SU-DHL-6 (cell line): ENCODE measurements around the gene PLD3.

Experiments
- H2AFZ ChIP-seq: fragments of 200-600 bp; sonication (generic); 2 replicates; pipeline ENCODE4 v1.6.1; 2014; ENCODE audit warnings: low read depth, mild to moderate bottlenecking, moderate library complexity, mixed read lengths, antibody characterized with exemption, low read length; ENCODE audit not compliant: severe bottlenecking
- H3F3A ChIP-seq: fragments of 200-600 bp; shearing (Covaris generic); 2 replicates; pipeline ENCODE4 v1.6.0; 2016; ENCODE audit warnings: antibody characterized with exemption, mild to moderate bottlenecking; ENCODE audit not compliant: insufficient read depth
- H3K27ac ChIP-seq: fragments of 200-600 bp; sonication (generic); 2 replicates; pipeline ENCODE4 v1.5.1; 2016; ENCODE audit warnings: low read depth, mild to moderate bottlenecking, low read length, moderate library complexity, mixed read lengths
- H3K27me3 ChIP-seq: fragments of 200-600 bp; sonication (generic), shearing (Covaris generic); 2 replicates; pipeline ENCODE4 v1.6.0; 2014; ENCODE audit warnings: mild to moderate bottlenecking, low read length
- H3K36me3 ChIP-seq: fragments of 200-600 bp; sonication (generic); 2 replicates; pipeline ENCODE4 v1.6.1; 2014; ENCODE audit warnings: mild to moderate bottlenecking, low read length, mixed read lengths
- H3K4me2 ChIP-seq: fragments of 300-600, 200-600 bp; shearing (Covaris generic), sonication (generic); 2 replicates; pipeline ENCODE4 v1.6.0; 2014; ENCODE audit warnings: low read length, low read depth, mild to moderate bottlenecking; ENCODE audit not compliant: poor library complexity, severe bottlenecking
- H3K4me3 ChIP-seq: fragments of 200-600 bp; sonication (generic); 2 replicates; pipeline ENCODE4 v1.5.1; 2014; ENCODE audit warnings: antibody characterized with exemption, low read length, mild to moderate bottlenecking, mixed read lengths; ENCODE audit not compliant: insufficient read depth, poor library complexity, severe bottlenecking
- H3K79me2 ChIP-seq: fragments of 200-600 bp; sonication (generic); 2 replicates; pipeline ENCODE4 v1.6.1; 2014; ENCODE audit warnings: mild to moderate bottlenecking, low read length, moderate library complexity; ENCODE audit not compliant: insufficient read depth
- H3K9ac ChIP-seq: fragments of 200-600 bp; sonication (generic); 2 replicates; pipeline ENCODE4 v1.7.0; 2014; ENCODE audit warnings: mild to moderate bottlenecking, low read length
- H3K9me2 ChIP-seq: fragments of 200-600 bp; sonication (generic); replicated peaks from 2 replicates; pipeline ENCODE4 v1.6.1; 2014; ENCODE audit warnings: low read length; ENCODE audit not compliant: insufficient read depth
- H3K9me3 ChIP-seq: fragments of 200-600 bp; sonication (generic); 2 replicates; pipeline ENCODE4 v1.6.1; 2014; ENCODE audit warnings: low read length, mixed read lengths; ENCODE audit not compliant: insufficient read depth
- H4K20me1 ChIP-seq: fragments of 200-600 bp; sonication (generic); 2 replicates; pipeline ENCODE4 v1.6.1; 2014; ENCODE audit warnings: low read depth, mild to moderate bottlenecking, antibody characterized with exemption, low read length, moderate library complexity, mixed read lengths
- CTCF ChIP-seq: fragments of 200-600 bp; sonication (generic); IDR thresholded peaks from one replicate; pipeline ENCODE4 v1.5.1; 2017; ENCODE audit warnings: antibody characterized with exemption, mild to moderate bottlenecking, low read length, moderate library complexity; ENCODE audit not compliant: insufficient read depth, poor library complexity, severe bottlenecking
- EZH2phosphoT487 ChIP-seq: fragments of 200-600 bp; sonication (generic), shearing (Covaris generic); conservative IDR thresholded peaks from 2 replicates; pipeline ENCODE4 v1.6.1; 2018; ENCODE audit warnings: mild to moderate bottlenecking, antibody characterized with exemption, low read length, moderate library complexity, mixed read lengths

Gene PLD3

GRCh38 chr19:40421993-40422747 lies 73.7 kb downstream of the PLD3 start:
- no peaks in the 10 kb centered on the region for H3K9me3 ChIP-seq
- no peaks in the 10 kb centered on the region for H3K36me3 ChIP-seq
- no peak overlapping the region for H2AFZ ChIP-seq
- H3K27ac ChIP-seq = no peak overlapping the region
- H3K27me3 ChIP-seq = no peaks in the 10 kb centered on the region
- no peak overlapping the region for H3K4me3 ChIP-seq
- no peaks in the 10 kb centered on the region for H4K20me1 ChIP-seq
- no peak overlapping the region for H3K9ac ChIP-seq
- no peaks in the 10 kb centered on the region for H3K9me2 ChIP-seq
- peaks cover 8% of the 10 kb centered on the region; the same call in 1 of the 2 replicates for H3F3A ChIP-seq
- H3K79me2 ChIP-seq = no peaks in the 10 kb centered on the region
- TF ChIP-seq EZH2phosphoT487 (no peak), CTCF (no peak)
- no peak overlapping the region for H3K4me2 ChIP-seq

- Histone ChIP-seq H3K9me3 (no peaks in the 10 kb centered on the region), H2AFZ (no peak overlapping the region), H3K36me3 (no peaks in the 10 kb centered on the region), H3K9me2 (no peaks in the 10 kb centered on the region), H3K4me3 (no peak overlapping the region), H4K20me1 (no peaks in the 10 kb centered on the region), H3K27me3 (no peaks in the 10 kb centered on the region), H3K27ac (no peak overlapping the region), H3F3A (peaks cover 8% of the 10 kb centered on the region; the same call in 1 of the 2 replicates), H3K4me2 (no peak overlapping the region), H3K9ac (no peak overlapping the region), H3K79me2 (no peaks in the 10 kb centered on the region)
- no peak for TF ChIP-seq EZH2phosphoT487
- no peak for TF ChIP-seq CTCF
Observed at GRCh38 chr19:40422748-40423566, 74.5 kb downstream of the PLD3 start.

GRCh38 chr19:40423938-40424337 lies 75.4 kb downstream of the PLD3 start:
- no peak overlapping the region for H3K27ac ChIP-seq
- H3K4me2 ChIP-seq = peak overlapping the region; percentile 73
- TF ChIP-seq EZH2phosphoT487 = no peak
- TF ChIP-seq CTCF = no peak
- H3K27me3 ChIP-seq = no peaks in the 10 kb centered on the region
- H3K9ac ChIP-seq = no peak overlapping the region
- no peak overlapping the region for H2AFZ ChIP-seq
- H3F3A ChIP-seq = peaks cover 8% of the 10 kb centered on the region; the same call in 1 of the 2 replicates
- no peaks in the 10 kb centered on the region for H3K9me2 ChIP-seq
- H3K9me3 ChIP-seq = no peaks in the 10 kb centered on the region
- H3K79me2 ChIP-seq = no peaks in the 10 kb centered on the region
- no peak overlapping the region for H3K4me3 ChIP-seq
- no peaks in the 10 kb centered on the region for H3K36me3 ChIP-seq
- no peaks in the 10 kb centered on the region for H4K20me1 ChIP-seq
